HepG2 (cell line): ENCODE results near the gene HSPB2. TPM values are rescaled to one million over a fixed set of nuclear protein-coding genes. Genes with fewer than 3 reads are reported as not detected.

Source experiments
- ATAC-seq: fragments of 200-7000 bp; cut with Tn5 transposase; 3 replicates; pipeline ENCODE4 v1.9.1; 2020; ENCODE audit warnings: mild to moderate bottlenecking, moderate library complexity
- BruUV-seq: library from RNA; stranded (reverse); fragments of 400-500 nt; replicated peaks from 2 replicates; lab custom pipeline; 2021; lab: Mats Ljungman, UMichigan
- CTCF ChIA-PET: fragments of 300-600 bp; formaldehyde crosslinking; extraction: SDS; loops from one replicate; lab custom pipeline; 2021; ENCODE audit warnings: low total read pairs, inconsistent platforms, low intra/inter-chr PET ratio; lab: Yijun Ruan, JAX
- POLR2A ChIA-PET: fragments of 350-600 bp; sonication (Branson Sonifier 250); formaldehyde crosslinking; loops from one replicate; lab custom pipeline; 2020; ENCODE audit warnings: antibody characterized with exemption, inconsistent platforms; lab: Yijun Ruan, JAX
- DNase-seq: peaks from one replicate; pipeline ENCODE4 v3.0.0-alpha.2; 2015; ENCODE audit warnings: low spot score
- FAIRE-seq: peaks from 3 replicates; lab custom pipeline; 2011; peaks lifted over from hg19 to GRCh38; lab: Jason Lieb, UNC
- H2AFZ ChIP-seq: one replicate; pipeline ENCODE4 v1.6.1; 2011; ENCODE audit warnings: low read length, inconsistent platforms
- H3K27ac ChIP-seq: fragments of 300-600 bp; 3 replicates; pipeline ENCODE4 v1.8.0; 2011; ENCODE audit warnings: mixed run types, mild to moderate bottlenecking, mixed read lengths, low read length, inconsistent platforms; ENCODE audit not compliant: insufficient read depth; ENCODE audit errors: extremely low read length
- H3K27me3 ChIP-seq, 2 experiments: fragments of 200-600 bp in 1 of 2; 2 replicates in 1 of 2; 3 replicates in 1 of 2; pipeline versions ENCODE4 v1.6.0 to v1.8.0; 2011; ENCODE audit warnings: low read length in 2 of 2, mild to moderate bottlenecking in 2 of 2, moderate library complexity in 2 of 2, inconsistent platforms in 1 of 2; ENCODE audit not compliant: insufficient read depth in 2 of 2, control insufficient read depth in 1 of 2
- H3K36me3 ChIP-seq, 2 experiments: fragments of 200-600 bp in 1 of 2; replicated peaks in 1 of 2; 2 replicates in 1 of 2; 3 replicates in 1 of 2; pipeline versions ENCODE4 v1.5.1 to v1.8.0; 2011; ENCODE audit warnings: low read length in 2 of 2, inconsistent platforms in 1 of 2; ENCODE audit not compliant: insufficient read depth in 2 of 2, control insufficient read depth in 1 of 2
- H3K4me1 ChIP-seq: 2 replicates; pipeline ENCODE4 v1.5.1; 2012; ENCODE audit warnings: low read length, inconsistent platforms; ENCODE audit not compliant: insufficient read depth
- H3K4me2 ChIP-seq: 2 replicates; pipeline ENCODE4 v1.6.0; 2011; ENCODE audit warnings: low read depth, low read length, inconsistent platforms
- H3K4me3 ChIP-seq, 3 experiments: fragments of 200-600 bp in 1 of 3; sonication (generic), shearing (Covaris generic) in 1 of 3; replicated peaks in 1 of 3; 2 replicates each; pipeline ENCODE4 v1.5.1; 2011 to 2016; ENCODE audit warnings: low read length in 3 of 3, inconsistent platforms in 2 of 3, low read depth in 2 of 3, mild to moderate bottlenecking in 2 of 3, control low read depth in 1 of 3, mixed read lengths in 1 of 3; ENCODE audit not compliant: insufficient read depth in 1 of 3
- H3K79me2 ChIP-seq: one replicate; pipeline ENCODE4 v1.6.1; 2011; ENCODE audit warnings: low read length, inconsistent platforms; ENCODE audit not compliant: insufficient read depth
- H3K9ac ChIP-seq: 2 replicates; pipeline ENCODE4 v1.6.0; 2011; ENCODE audit warnings: mild to moderate bottlenecking, low read depth, low read length, inconsistent platforms; ENCODE audit not compliant: insufficient read depth
- H3K9me3 ChIP-seq: 2 replicates; pipeline ENCODE4 v1.5.1; 2012; ENCODE audit warnings: mild to moderate bottlenecking, low read length
- H4K20me1 ChIP-seq: 2 replicates; pipeline ENCODE4 v1.6.0; 2011; ENCODE audit warnings: inconsistent platforms, mild to moderate bottlenecking, low read length, moderate library complexity; ENCODE audit not compliant: insufficient read depth
- BORCS8-MEF2B ChIP-seq: sonication (generic); formaldehyde crosslinking; IDR thresholded peaks from 2 replicates; pipeline ENCODE4 v1.8.0; 2022; ENCODE audit warnings: mild to moderate bottlenecking, missing genetic modification reagents
- CBX2 ChIP-seq, 2 experiments: fragments of 200-600 bp in 1 of 2; sonication (generic); formaldehyde crosslinking in 1 of 2; IDR thresholded peaks; 2 replicates each; pipeline versions ENCODE4 v1.7.0 to v1.8.1; 2018 to 2022; ENCODE audit warnings: low read depth in 2 of 2, low read length in 1 of 2, mild to moderate bottlenecking in 1 of 2, missing genetic modification reagents in 1 of 2
- EP300 ChIP-seq, 3 experiments: sonication (generic) in 1 of 3; formaldehyde crosslinking in 1 of 3; IDR thresholded peaks; 2 replicates each; pipeline versions ENCODE4 v1.5.1 to v1.6.1; 2011 to 2020; ENCODE audit warnings: low read depth in 2 of 3, low read length in 2 of 3, borderline replicate concordance in 1 of 3, improper control_type of control experiment in 1 of 3, mild to moderate bottlenecking in 1 of 3, missing genetic modification reagents in 1 of 3, moderate library complexity in 1 of 3
- JUND ChIP-seq: sonication (generic); formaldehyde crosslinking; IDR thresholded peaks from 2 replicates; pipeline ENCODE4 v1.8.0; 2022; ENCODE audit warnings: mild to moderate bottlenecking, missing genetic modification reagents
- PHB2 ChIP-seq: fragments of 450-650 bp; IDR thresholded peaks from 2 replicates; pipeline ENCODE4 v1.6.1; 2018; ENCODE audit not compliant: partially characterized antibody
- PITX1 ChIP-seq: sonication (generic); formaldehyde crosslinking; IDR thresholded peaks from 2 replicates; pipeline ENCODE4 v1.5.1; 2020; ENCODE audit warnings: mild to moderate bottlenecking, missing genetic modification reagents
- SALL1 ChIP-seq: sonication (generic); formaldehyde crosslinking; IDR thresholded peaks from 2 replicates; pipeline ENCODE4 v1.8.0; 2022; ENCODE audit warnings: mild to moderate bottlenecking, missing genetic modification reagents
- STAG1 ChIP-seq: sonication (generic); formaldehyde crosslinking; IDR thresholded peaks from 2 replicates; pipeline ENCODE4 v1.4.0; 2020; ENCODE audit warnings: missing genetic modification reagents
- ZBTB42 ChIP-seq: sonication (generic); formaldehyde crosslinking; IDR thresholded peaks from 2 replicates; pipeline ENCODE4 v1.5.0; 2020; ENCODE audit warnings: mild to moderate bottlenecking, missing genetic modification reagents
- ZKSCAN5 ChIP-seq: sonication (generic); formaldehyde crosslinking; IDR thresholded peaks from 2 replicates; pipeline ENCODE4 v1.5.1; 2020; ENCODE audit warnings: mild to moderate bottlenecking, missing genetic modification reagents
- ZNF235 ChIP-seq: sonication (generic); formaldehyde crosslinking; IDR thresholded peaks from 2 replicates; pipeline ENCODE4 v1.8.1; 2023; ENCODE audit warnings: mild to moderate bottlenecking, missing genetic modification reagents, borderline replicate concordance
- ZNF333 ChIP-seq: sonication (generic); formaldehyde crosslinking; IDR thresholded peaks from 2 replicates; pipeline ENCODE4 v1.4.0; 2020; ENCODE audit warnings: mild to moderate bottlenecking, missing genetic modification reagents, borderline replicate concordance
- ZNF790 ChIP-seq: sonication (generic); formaldehyde crosslinking; IDR thresholded peaks from 2 replicates; pipeline ENCODE4 v1.8.0; 2022; ENCODE audit warnings: missing genetic modification reagents, mild to moderate bottlenecking, borderline replicate concordance
- WGBS: methylation state at CpG from one replicate; pipeline ENCODE4 v1.1.6; 2017; ENCODE audit warnings: low lambda C conversion rate; 5-methylcytosine and 5-hydroxymethylcytosine counted together
- in situ Hi-C: cut with HindIII; loops from 2 replicates; pipeline ENCODE4 v1.10.0; 2017; ENCODE audit warnings: low pct_unique_long_range_greater_than_20kb; ENCODE audit not compliant: extremely low pct_ligation_motif_present
- intact Hi-C: fragments of 100-400 bp; cut with micrococcal nuclease; formaldehyde crosslinking; loops from one replicate; pipeline ENCODE4 v1.10.0; 2022; ENCODE audit not compliant: unreplicated experiment
- polyA plus RNA-seq, 8 experiments: library from polyadenylated mRNA; depleted of rRNA in 3 of 8; stranded (reverse) in 7 of 8; unstranded in 1 of 8; fragments of >200 nt; fragmentation: Illumina TruSeq in 4 of 8; extraction: Trizol in 4 of 8; gene quantifications; 2 replicates each; pipeline versions ENCODE4 v1.2.1 to v1.2.3, GENCODE V29; 2011 to 2016; ENCODE audit warnings: low read depth in 4 of 8, missing spikeins in 1 of 8, mixed read lengths in 1 of 8; ENCODE audit not compliant: insufficient read depth in 1 of 8
- total RNA-seq, 5 experiments: library from RNA; depleted of rRNA; stranded (reverse); fragments of >200 nt; fragmentation: Illumina TruSeq; extraction: Trizol; gene quantifications; 2 replicates each; pipeline ENCODE4 v1.2.3, GENCODE V29; 2016; ENCODE audit warnings: low read depth in 1 of 5
- TF ChIP-seq, protein P1 (sequence below): sonication (generic); formaldehyde crosslinking; IDR thresholded peaks from 2 replicates; pipeline ENCODE4 v1.4.0; 2020; ENCODE audit warnings: missing genetic modification reagents, borderline replicate concordance
- TF ChIP-seq, protein P2 (sequence below): sonication (generic); formaldehyde crosslinking; IDR thresholded peaks from 2 replicates; pipeline ENCODE4 v1.8.0; 2022; ENCODE audit warnings: mild to moderate bottlenecking, missing genetic modification reagents

The HSPB2 gene
- total and polyA plus RNA-seq, 2 of the 13 experiments (the other 11 are each of a cell fraction or from before 2014, with no cell fraction given): 0.04 TPM; not detected in 1

DNA sequence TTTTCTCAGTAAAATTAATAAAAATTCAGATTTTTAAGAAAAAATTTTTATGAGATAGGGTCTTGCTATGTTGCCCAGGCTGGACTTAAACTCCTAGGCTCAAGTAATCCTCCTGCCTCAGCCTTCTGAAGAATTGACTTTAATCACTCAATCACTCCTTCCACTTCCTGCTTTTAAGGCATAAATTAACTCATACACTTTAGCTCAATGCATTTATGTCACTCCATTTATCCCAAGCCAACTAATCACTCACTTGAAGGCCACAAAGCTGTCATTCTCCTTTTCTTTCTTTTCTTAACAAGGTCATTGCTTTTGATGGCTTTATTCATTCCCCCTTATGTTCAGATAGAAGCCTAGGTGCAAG, 42.0 kb upstream of the HSPB2 start (continued):
- TF ChIP-seq EP300 (IDR thresholded peaks at IDR 0.05; ENCODE audit: low read depth in 2 of 2, low read length in 2 of 2) (no peak), EP300 (CRISPR knock-in tag; IDR thresholded peaks at IDR 0.05; ENCODE audit: borderline replicate concordance) (no peak)

DNA sequence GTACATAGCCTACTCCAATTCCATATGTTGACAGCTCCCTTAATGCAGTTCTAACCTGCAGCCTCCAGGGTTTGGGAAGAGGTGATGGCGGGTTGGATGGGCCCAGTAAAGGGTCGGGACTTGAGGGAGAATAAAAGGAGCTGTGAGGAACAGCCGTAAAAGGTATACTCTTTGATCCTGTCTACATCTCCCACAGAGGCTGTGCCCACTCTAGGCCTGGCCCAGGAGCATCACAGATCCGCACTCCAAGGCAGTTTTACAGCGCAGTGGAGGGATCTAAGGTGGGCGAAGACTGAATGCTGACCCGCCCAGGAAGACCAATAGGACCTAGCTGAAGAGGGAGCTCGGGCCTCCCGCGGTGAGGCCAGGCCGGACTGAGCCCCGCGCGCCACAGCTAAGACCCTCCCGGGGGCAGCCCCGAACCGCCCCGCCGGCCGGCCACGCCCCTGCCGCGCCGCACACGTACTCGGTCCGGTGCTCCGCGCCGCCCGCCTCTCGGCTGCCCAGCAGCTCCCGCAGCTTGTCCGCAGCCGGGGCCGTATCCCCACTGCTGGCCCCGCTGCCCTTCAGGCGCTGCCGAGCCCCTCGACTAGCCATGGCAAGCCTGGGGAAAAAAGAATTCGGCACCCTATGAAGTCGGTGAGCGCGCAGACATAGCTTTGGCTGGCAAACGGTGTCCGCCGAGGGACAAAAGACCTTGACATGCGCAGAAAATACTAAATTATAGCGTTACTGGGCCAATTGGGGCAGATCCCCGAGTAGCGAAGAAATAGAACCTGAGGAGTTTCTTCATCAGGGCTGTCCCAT, 41.4 kb upstream of the HSPB2 start, which contains the start of gene ALG9:
ALG9 (minus strand) TSS at position 696 of the 807 bp plus-strand sequence; CDS start at position 597, 99 bp downstream.
- Histone ChIP-seq H3K36me3 (peaks cover 9 to 28% of the 10 kb centered on the region in 2 experiments), H3K27ac (peak within 1 kb of the TSS; percentile 92), H2AFZ (peak within 1 kb of the TSS; percentile 95), H3K9me3 (no peaks in the 10 kb centered on the region), H3K9ac (peak within 1 kb of the TSS; percentile 92), H3K4me1 (peaks cover 24% of the 10 kb centered on the region), H3K4me2 (peak within 1 kb of the TSS; percentile 97), H3K27me3 (no peaks in the 10 kb centered on the region), H4K20me1 (no peaks in the 10 kb centered on the region), H3K4me3 (peak within 1 kb of the TSS; percentile 94 to 98 (median 95)), H3K79me2 (peaks cover 4% of the 10 kb centered on the region)
- POLR2A ChIA-PET: interaction anchor here (0.6 to 2.8 kb wide), 21 partner anchors 9 to 216 kb away, joined by 3 to 21 read pairs (median 4); partner anchors contain the start of genes C11orf52, CFAP68, DIXDC1 and PPP2R1B
- TSS peak; percentile 47 for BruUV-seq
- DNase-seq (peak; percentile 71), ATAC-seq (peak; percentile 95), FAIRE-seq (no peak)
- WGBS: under 1% methylated on average over 17 of the region's 51 CpGs
- in situ Hi-C loops: no loop called here
- intact Hi-C loops: no loop called here
- CTCF ChIA-PET: no interaction called here
- TF ChIP-seq ZBTB42: no peak
- TF ChIP-seq BORCS8-MEF2B (CRISPR knock-in tag): peak; percentile 91
- TF ChIP-seq JUND (CRISPR knock-in tag): no peak
- no peak; the same call in 1 of the 2 replicates for TF ChIP-seq ZNF790 (CRISPR knock-in tag)
- TF ChIP-seq PITX1 (CRISPR knock-in tag): no peak; the same call in 1 of the 2 replicates
- TF ChIP-seq, protein P1, sequence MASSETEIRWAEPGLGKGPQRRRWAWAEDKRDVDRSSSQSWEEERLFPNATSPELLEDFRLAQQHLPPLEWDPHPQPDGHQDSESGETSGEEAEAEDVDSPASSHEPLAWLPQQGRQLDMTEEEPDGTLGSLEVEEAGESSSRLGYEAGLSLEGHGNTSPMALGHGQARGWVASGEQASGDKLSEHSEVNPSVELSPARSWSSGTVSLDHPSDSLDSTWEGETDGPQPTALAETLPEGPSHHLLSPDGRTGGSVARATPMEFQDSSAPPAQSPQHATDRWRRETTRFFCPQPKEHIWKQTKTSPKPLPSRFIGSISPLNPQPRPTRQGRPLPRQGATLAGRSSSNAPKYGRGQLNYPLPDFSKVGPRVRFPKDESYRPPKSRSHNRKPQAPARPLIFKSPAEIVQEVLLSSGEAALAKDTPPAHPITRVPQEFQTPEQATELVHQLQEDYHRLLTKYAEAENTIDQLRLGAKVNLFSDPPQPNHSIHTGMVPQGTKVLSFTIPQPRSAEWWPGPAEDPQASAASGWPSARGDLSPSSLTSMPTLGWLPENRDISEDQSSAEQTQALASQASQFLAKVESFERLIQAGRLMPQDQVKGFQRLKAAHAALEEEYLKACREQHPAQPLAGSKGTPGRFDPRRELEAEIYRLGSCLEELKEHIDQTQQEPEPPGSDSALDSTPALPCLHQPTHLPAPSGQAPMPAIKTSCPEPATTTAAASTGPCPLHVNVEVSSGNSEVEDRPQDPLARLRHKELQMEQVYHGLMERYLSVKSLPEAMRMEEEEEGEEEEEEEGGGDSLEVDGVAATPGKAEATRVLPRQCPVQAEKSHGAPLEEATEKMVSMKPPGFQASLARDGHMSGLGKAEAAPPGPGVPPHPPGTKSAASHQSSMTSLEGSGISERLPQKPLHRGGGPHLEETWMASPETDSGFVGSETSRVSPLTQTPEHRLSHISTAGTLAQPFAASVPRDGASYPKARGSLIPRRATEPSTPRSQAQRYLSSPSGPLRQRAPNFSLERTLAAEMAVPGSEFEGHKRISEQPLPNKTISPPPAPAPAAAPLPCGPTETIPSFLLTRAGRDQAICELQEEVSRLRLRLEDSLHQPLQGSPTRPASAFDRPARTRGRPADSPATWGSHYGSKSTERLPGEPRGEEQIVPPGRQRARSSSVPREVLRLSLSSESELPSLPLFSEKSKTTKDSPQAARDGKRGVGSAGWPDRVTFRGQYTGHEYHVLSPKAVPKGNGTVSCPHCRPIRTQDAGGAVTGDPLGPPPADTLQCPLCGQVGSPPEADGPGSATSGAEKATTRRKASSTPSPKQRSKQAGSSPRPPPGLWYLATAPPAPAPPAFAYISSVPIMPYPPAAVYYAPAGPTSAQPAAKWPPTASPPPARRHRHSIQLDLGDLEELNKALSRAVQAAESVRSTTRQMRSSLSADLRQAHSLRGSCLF (CRISPR knock-in tag): no peak
- no peak for TF ChIP-seq ZNF235 (CRISPR knock-in tag)
- TF ChIP-seq STAG1 (CRISPR knock-in tag): no peak
- TF ChIP-seq, protein P2, sequence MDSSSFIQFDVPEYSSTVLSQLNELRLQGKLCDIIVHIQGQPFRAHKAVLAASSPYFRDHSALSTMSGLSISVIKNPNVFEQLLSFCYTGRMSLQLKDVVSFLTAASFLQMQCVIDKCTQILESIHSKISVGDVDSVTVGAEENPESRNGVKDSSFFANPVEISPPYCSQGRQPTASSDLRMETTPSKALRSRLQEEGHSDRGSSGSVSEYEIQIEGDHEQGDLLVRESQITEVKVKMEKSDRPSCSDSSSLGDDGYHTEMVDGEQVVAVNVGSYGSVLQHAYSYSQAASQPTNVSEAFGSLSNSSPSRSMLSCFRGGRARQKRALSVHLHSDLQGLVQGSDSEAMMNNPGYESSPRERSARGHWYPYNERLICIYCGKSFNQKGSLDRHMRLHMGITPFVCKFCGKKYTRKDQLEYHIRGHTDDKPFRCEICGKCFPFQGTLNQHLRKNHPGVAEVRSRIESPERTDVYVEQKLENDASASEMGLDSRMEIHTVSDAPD (CRISPR knock-in tag): peak; percentile 75; the same call in 1 of the 2 replicates
- TF ChIP-seq CBX2 (IDR thresholded peaks at IDR 0.05; ENCODE audit: low read depth, low read length): no peak
- 0 out of 2 replicates have a peak, but pooled peaks have one; percentile 18 for TF ChIP-seq CBX2 (CRISPR knock-in tag; IDR thresholded peaks at IDR 0.05; ENCODE audit: low read depth)
- no peak for TF ChIP-seq ZNF333 (CRISPR knock-in tag)
- TF ChIP-seq PHB2: no peak
- TF ChIP-seq SALL1: peak; percentile 79
- TF ChIP-seq ZKSCAN5: no peak
